HG02938 (cell line): Measurements from ENCODE around the gene ICAM1.
"Not testable (repeated sequence)": the region's sequence is repeated elsewhere in the genome, so short reads cannot be mapped to it uniquely, and the experiment has no call there.

Experiments
- ATAC-seq: cut with Tn5 transposase; IDR thresholded peaks from one replicate; pipeline ENCODE4 v1.9.1; 2021; ENCODE audit warnings: mild to moderate bottlenecking, moderate library complexity; ENCODE audit not compliant: unreplicated experiment

ICAM1 gene

DNA sequence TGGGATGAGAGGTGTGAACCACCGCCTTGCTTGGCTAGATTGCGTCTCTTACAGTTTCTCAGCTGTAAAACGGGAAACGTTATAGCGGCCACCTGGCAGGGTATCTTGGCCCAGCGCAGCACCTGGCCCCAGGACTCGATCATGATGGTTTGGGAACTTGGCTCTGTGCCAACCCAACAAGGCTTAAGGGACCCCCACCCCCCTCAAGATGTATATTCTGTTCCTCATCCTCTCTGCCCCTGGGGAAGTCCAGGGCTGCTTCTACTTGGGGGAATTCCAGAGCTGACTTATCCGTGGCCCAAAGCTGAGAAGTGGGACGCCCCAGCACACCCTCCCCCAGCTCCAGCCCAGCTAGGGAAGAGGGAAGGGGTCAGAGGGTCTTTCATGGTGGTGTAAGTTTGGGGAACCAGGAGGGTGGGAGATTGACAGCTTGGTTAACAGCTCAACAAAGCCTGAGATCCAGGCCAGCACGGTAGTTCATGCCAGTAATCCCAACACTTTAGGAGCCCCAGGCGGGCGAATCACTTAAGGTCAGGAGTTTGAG, 695 bp downstream of the ICAM1 start:
- ATAC-seq: no peak

DNA sequence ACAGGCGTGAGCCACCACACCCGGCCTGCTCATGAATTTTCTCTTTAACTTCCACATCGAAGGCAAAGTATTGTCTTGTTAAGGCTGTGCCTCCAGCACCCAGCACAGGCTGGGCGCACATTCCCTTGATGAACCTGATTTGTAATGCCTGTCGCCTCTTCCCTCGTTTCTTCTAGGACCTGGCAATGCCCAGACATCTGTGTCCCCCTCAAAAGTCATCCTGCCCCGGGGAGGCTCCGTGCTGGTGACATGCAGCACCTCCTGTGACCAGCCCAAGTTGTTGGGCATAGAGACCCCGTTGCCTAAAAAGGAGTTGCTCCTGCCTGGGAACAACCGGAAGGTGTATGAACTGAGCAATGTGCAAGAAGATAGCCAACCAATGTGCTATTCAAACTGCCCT, 3.7 kb downstream of the ICAM1 start:
- ATAC-seq: no peak

GRCh38 chr19:10277795-10278589, 7.1 kb downstream of the ICAM1 start:
- no peak for ATAC-seq

- no peak for ATAC-seq
Measured at GRCh38 chr19:10278935-10279334, 8.0 kb downstream of the ICAM1 start.

DNA sequence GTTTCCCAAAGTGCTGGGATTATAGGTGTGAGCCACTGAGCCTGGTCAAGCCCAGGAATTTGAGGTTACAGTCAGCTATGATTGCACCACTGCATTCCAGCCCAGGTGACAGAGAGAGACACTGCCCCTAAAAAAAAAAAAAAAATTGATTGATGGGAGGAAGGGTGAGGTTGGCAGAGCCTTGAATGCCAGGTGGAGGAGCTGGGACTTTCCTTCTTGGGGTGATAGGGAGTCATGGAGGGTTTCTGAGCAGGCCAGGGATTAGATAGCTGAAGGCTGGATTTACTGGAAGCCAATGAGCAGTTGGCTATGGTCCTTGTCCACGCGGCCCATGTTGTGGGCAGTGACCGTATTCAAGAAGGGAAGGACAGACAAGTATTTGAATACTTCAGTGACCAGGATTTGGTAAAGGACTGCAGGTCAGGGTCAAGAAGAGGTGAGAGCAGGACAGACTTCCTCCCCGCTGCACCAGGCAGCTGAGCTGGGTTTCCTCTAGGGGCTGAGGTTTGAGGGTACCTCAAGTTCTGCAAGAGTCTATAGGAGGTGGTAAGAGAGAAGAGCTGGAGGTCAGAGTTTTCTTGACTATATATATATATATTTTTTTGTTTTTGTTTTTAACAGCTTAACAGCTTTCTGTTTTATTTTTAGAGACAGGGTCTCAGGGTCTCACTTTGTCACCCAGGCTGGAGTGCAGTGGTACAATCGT, 9.0 kb downstream of the ICAM1 start:
- no peak for ATAC-seq

GRCh38 chr19:10282043-10282442, 11.1 kb downstream of the ICAM1 start:
- ATAC-seq: not testable (repeated sequence)

DNA sequence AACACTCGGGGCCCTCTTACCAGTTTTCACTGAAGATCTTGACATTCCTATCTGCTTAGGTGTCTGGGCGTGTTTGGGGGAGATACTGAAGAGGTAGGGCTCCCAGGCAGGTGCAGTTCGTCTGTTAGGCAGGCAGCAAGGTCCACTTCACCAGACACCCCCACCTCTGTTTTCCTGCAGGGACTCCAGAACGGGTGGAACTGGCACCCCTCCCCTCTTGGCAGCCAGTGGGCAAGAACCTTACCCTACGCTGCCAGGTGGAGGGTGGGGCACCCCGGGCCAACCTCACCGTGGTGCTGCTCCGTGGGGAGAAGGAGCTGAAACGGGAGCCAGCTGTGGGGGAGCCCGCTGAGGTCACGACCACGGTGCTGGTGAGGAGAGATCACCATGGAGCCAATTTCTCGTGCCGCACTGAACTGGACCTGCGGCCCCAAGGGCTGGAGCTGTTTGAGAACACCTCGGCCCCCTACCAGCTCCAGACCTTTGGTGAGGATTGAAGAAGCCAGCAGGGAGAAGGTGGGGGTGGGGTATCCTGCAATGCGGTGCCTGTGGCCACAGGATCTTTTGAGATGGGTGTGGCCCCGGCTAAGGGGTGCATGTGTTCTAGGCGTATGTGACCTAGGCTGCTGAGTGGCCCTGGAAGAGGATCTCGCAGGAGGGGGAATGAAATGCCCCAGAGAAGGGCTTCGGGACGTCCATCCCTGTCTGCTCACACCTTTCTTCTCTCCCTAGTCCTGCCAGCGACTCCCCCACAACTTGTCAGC, 12.6 kb downstream of the ICAM1 start:
- ATAC-seq: no peak

- no peak for ATAC-seq
Measured at GRCh38 chr19:10284065-10284959, 13.4 kb downstream of the ICAM1 start.

DNA sequence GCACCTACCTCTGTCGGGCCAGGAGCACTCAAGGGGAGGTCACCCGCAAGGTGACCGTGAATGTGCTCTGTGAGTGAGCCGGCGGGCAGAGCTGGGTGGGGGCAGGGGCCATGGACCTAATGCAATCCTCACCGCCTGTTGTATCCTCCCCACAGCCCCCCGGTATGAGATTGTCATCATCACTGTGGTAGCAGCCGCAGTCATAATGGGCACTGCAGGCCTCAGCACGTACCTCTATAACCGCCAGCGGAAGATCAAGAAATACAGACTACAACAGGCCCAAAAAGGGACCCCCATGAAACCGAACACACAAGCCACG, 14.0 kb downstream of the ICAM1 start:
- ATAC-seq: no peak

- ATAC-seq: no peak
Measured at GRCh38 chr19:10285393-10285792, 14.5 kb downstream of the ICAM1 start.

DNA sequence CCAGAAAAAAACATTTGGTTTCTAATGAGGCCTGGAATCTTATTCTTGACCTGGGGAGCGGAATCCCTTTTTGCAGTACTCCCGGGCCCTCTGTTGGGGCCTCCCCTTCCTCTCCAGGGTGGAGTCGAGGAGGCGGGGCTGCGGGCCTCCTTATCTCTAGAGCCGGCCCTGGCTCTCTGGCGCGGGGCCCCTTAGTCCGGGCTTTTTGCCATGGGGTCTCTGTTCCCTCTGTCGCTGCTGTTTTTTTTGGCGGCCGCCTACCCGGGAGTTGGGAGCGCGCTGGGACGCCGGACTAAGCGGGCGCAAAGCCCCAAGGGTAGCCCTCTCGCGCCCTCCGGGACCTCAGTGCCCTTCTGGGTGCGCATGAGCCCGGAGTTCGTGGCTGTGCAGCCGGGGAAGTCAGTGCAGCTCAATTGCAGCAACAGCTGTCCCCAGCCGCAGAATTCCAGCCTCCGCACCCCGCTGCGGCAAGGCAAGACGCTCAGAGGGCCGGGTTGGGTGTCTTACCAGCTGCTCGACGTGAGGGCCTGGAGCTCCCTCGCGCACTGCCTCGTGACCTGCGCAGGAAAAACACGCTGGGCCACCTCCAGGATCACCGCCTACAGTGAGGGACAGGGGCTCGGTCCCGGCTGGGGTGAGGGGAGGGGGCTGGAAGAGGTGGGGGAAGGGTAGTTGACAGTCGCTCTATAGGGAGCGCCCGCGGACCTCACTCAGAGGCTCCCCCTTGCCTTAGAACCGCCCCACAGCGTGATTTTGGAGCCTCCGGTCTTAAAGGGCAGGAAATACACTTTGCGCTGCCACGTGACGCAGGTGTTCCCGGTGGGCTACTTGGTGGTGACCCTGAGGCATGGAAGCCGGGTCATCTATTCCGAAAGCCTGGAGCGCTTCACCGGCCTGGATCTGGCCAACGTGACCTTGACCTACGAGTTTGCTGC, 16.1 kb downstream of the ICAM1 start, which contains the start of gene ICAM4:
Gene ICAM4 (plus strand): TSS at position 153 of the 935 bp plus-strand sequence. CDS start 58 bp downstream, at position 211.
- no peak for ATAC-seq

GRCh38 chr19:10288662-10289166, 17.8 kb downstream of the ICAM1 start:
- ATAC-seq: no peak

- no peak for ATAC-seq
Measured at GRCh38 chr19:10289167-10289835, 18.4 kb downstream of the ICAM1 start.

DNA sequence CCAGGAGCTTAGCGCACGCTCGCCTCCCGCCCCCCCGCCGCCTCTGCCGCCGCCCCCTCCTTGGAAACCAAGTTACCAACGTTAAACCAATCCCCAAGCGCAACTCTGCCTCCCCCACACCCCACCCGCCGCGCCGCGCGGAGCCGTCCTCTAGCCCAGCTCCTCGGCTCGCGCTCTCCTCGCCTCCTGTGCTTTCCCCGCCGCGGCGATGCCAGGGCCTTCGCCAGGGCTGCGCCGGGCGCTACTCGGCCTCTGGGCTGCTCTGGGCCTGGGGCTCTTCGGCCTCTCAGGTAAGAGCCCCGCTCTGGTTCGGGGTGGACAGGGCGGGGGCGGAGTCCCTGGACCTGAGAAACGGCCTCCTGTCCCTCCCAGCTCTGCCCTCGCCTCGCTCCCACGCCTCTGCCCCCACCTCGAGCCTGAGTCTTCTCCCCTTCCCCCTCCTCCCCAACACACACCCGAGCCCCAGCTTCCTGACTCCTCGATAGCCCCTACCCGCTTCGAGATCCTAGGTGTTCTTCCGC, 19.0 kb downstream of the ICAM1 start, which contains the start of gene ICAM5:
Gene ICAM5 (plus strand): TSS at position 117 of the 521 bp plus-strand sequence. CDS start 92 bp downstream, at position 209.
- ATAC-seq: no peak

DNA sequence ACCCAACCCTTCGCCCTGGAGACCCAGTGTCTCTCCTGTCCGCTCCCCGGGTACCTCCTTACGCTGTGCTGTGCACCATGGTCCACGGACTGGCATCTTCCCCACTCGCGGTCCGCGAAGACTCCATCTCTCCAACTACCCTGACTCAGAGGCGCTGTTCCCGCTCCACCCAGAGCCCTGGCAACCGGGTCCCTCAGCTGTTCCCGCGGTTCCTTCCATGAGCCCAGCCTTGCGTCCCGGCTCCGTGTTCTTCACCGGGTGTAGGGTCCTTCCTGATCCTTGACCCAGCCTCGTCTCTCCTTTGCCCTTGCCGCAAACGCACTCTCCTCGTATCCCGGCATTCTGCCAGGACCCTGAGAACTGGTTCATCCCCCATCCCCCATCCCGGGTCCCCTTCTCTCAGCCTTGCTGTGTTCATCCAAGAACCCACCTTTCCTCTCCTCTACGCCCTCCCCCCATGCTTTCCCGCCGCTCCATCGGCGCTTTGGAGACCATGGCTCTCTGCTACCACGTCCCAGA, 19.5 kb downstream of the ICAM1 start:
- ATAC-seq: no peak

- no peak for ATAC-seq
Measured at GRCh38 chr19:10290876-10291553, 20.1 kb downstream of the ICAM1 start.

- no peak for ATAC-seq
Measured at GRCh38 chr19:10291554-10292205, 20.8 kb downstream of the ICAM1 start.
